Endometrial microvascular endothelial cells (primary cell): ENCODE results near the gene C22orf15. TPM values are rescaled to one million over a fixed set of nuclear protein-coding genes. Genes with fewer than 3 reads are reported as not detected.
"Not testable (repeated sequence)": the region's sequence is repeated elsewhere in the genome, so short reads cannot be mapped to it uniquely, and the experiment has no call there.

Experiments used
- in situ Hi-C: cut with HindIII; loops from 2 replicates; pipeline ENCODE4 v1.10.0; 2017; ENCODE audit warnings: low sequenced_read_pairs, low pct_unique_long_range_greater_than_20kb; ENCODE audit errors: inconsistent ontology term
- total RNA-seq: library from RNA; depleted of rRNA; stranded (reverse); fragments of >200 nt; gene quantifications from one replicate; pipeline ENCODE4 v1.2.3, GENCODE V29; 2015; ENCODE audit errors: inconsistent ontology term

The C22orf15 gene, protein sequence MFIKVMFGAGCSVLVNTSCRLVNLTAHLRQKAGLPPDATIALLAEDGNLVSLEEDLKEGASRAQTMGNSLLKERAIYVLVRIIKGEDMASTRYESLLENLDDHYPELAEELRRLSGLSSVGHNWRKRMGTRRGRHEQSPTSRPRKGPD
- total RNA-seq: not detected

GRCh38 chr22:23762842-23763578 is at the start of gene C22orf15:
TSS of gene C22orf15 (plus strand) at chr22:23762990. CDS start at chr22:23763307, 317 bp downstream.
- in situ Hi-C loops: no loop called here

DNA sequence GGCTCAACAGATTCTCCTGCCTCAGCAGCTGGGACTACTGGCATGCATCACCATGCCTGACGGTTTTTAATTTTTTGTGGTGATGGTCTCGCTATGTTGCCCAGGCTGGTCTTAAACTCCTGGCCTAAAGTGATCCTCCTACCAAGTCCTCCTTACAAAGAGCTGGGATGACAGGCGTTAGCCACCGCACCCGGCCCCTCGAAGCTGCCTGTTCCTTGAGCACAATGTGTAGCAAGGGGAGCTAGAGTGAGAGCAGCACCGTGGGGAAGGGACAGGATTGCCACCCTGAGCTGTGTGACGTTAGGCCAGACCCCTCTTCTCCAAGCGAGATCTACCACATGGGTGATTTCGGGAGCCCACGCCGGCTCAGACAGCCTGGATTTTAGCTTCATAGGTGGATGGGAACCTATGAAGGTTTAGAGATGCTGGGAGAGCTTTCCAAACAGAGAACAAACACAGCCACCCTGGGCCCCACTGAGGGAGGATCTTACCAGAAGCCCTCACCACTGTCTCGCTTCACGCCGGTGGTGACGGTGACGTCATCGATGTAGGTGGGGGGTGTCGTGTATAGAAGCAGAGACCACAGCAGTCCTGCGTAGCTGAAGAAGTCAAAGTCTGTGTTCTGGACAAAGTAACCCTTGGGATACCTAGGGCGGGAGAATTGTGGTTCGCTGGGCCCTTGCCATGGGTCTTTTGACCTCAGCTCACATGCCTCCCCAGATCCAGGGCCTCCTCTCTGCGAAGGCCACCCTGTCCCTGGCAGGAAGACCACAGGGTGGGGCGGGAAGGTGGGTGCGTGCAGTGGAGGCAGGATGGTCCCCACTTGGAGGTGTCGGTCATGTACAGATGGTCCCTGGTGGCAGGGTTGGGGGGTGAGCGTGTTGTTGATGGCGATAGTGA is 48.8 kb upstream of the C22orf15 start:
- in situ Hi-C loops: no loop called here

- in situ Hi-C loops: no loop called here
These were observed 47.9 kb upstream of the C22orf15 start for GRCh38 chr22:23714596-23715578.

GRCh38 chr22:23715806-23716375 is 46.9 kb upstream of the C22orf15 start:
- in situ Hi-C loops: no loop called here

DNA sequence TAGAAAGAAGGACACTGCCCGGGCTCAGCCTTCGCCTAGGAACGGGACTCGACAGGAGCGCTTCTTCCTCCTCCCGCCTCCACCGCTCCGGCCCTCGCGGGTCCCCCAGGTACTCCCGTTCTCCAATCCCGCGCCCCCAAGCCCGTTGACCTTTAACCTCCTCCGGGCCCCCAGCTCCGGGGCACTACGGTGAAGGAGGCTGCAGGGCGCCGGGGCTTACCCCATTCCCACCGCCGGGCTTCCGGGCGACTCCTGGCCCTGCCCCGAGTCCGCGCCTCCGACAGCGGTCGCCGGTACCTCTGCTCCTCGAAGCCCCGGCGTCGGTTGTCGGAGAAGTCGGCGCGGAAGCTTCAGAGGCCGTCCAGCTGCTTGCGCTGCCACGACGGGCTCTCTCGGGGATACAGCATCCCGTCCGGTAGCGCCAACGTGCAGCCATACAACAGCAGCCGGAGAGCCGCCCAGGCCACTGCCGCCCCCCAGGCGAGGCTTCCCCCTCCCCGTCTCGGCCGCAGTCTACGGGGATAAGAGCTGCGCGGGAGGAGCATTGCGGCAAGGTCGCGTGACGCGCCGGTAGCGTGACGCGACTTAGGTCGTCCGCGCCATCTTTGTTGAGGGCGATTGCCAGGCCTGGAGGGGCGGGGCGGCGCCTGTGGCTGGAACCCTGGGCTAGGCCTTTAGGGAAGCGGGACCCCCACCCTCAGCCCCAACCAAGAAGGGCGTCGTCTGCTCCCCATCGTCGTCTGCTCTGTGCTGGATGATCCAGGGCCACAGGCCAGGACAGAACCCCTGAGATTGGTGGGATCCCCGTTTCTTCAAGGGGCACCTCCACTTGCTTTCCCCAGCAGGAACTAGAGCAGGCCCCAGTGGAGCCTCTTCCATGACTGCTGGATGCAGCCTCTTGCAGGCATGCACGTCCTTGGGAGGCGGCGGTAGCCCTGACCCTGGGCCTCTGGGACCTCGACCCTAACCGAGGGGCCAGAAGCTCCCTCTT is 45.7 kb upstream of the C22orf15 start:
- in situ Hi-C loops: no loop called here

- in situ Hi-C loops: no loop called here
These were observed 44.2 kb upstream of the C22orf15 start for GRCh38 chr22:23718371-23719165.

- in situ Hi-C loops: no loop called here
These were observed 41.9 kb upstream of the C22orf15 start for GRCh38 chr22:23720855-23721254.

- in situ Hi-C loops: no loop called here
These were observed 40.6 kb upstream of the C22orf15 start for GRCh38 chr22:23722160-23722559.

- in situ Hi-C loops: no loop called here
These were observed 40.1 kb upstream of the C22orf15 start for GRCh38 chr22:23722724-23723123.

DNA sequence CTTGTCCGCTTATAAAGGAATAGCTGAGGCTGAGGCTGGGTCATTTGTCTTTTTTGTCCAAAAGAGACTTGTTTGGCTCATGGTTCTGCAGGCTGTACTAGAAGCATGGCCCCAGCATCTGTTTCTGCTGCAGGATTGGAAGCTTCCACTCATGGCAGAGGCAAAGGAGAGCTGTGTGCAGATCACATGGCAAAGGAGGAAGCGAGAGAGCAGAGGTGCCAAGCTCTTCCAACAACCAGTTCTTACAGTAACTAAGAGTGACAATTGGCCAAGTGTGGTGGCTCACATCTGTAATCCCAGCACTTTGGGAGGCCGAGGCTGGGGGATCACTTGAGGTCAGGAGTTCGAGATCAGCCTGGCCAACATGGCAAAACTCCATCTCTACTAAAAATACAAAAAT is 34.7 kb upstream of the C22orf15 start:
- in situ Hi-C loops: not testable (repeated sequence)

DNA sequence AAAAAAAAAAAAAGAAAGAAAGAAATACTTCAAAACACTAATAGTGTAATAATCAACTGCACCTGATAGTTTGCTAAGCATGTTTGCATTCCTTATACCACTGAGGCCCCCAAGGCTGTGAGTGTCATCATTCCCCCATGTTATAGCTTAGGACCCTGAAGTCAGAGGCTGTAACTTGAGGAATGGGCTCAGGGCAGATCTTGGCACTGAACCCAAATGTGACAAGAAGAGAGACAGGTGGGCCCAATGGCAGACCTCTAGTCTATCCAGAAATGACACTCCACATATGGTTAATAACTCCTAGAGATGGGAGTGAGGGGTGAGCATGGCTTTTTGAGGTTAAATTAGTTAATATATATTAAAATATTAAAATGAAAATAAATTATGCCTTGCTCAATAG is 25.1 kb upstream of the C22orf15 start:
- in situ Hi-C loops: no loop called here

DNA sequence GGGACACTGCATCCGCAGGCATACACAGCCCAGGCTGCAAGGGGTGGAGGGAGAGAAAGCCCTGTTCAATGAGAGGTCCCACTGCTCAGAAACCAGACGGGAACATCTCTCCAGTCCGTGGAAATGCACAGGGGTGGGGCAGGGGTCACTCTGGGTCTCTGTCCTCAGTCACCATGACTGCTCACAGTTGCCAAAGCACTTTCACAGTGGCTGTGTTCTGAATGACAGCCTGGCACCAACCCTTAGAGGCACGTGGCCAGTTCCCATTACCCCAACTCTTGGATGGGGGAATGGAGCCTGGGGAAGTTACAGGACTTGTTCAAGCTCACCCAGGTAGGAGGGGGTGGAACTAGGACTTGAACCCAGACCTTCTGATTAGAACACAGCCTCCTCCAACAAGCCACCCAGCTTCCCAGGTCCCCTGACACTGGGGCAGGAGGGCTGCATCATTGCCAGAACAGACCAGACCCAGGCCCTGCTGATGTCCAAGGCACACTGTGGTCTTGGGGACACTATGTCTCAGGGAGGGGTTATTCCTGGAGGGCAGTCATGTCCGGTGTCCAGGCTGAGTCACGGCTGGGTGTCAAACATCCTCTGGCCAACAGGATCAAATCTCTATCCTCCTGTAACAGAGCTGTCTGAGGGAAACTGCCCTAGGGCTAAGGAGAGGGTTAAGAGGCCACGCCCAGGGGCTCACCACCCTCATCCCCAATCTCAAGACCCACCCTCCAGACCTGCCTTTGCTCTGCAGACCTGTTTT is 20.1 kb upstream of the C22orf15 start:
- in situ Hi-C loops: no loop called here

DNA sequence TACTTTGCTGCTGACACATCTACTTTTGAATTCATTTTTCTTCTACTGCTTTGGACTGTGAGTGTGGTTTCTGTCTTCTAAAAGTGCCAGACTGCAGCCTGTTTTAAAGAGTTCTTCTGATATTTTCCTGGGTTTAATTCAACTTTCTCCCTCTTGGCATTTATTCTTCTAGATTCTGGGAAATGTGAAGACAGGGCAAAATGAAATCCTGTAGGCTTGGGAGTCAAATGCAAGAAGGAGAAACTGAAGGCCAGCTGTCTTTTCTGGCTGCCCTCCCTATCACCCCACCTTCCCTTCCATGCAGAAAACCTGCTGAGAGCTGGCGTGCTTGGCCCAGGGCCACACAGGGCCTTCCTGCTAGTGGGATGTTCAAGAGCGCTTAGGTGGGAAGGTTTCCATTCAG is 19.5 kb upstream of the C22orf15 start:
- in situ Hi-C loops: no loop called here

GRCh38 chr22:23744001-23744400 is 18.8 kb upstream of the C22orf15 start:
- in situ Hi-C loops: no loop called here

DNA sequence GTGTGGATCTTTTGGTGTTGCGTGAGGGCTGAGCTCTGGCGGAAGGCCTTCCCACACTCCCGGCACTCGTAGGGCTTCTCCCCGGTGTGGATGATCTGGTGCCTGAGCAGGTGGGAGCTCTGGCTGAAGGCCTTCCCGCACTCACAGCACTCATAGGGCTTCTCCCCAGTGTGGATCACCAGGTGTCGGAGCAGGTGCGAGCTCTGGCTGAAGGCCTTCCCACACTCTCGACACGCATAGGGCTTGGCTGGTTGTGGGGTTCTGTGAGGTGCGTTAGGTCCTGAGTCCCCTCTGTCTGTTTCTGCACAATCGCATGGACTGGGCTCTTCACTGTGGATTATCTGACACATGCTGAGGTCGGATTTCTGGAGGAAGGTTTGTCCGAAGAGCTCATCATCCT is 18.3 kb upstream of the C22orf15 start:
- in situ Hi-C loops: no loop called here

- in situ Hi-C loops: no loop called here
These were observed 17.0 kb upstream of the C22orf15 start for GRCh38 chr22:23745791-23746190.
